GM04504 (cell line): ENCODE measurements around the gene ATP6V0E2.

Experiments
- DNase-seq: peaks from one replicate; pipeline ENCODE4 v3.0.0-alpha.2; 2012; ENCODE audit warnings: low read depth

ATP6V0E2 gene

DNA sequence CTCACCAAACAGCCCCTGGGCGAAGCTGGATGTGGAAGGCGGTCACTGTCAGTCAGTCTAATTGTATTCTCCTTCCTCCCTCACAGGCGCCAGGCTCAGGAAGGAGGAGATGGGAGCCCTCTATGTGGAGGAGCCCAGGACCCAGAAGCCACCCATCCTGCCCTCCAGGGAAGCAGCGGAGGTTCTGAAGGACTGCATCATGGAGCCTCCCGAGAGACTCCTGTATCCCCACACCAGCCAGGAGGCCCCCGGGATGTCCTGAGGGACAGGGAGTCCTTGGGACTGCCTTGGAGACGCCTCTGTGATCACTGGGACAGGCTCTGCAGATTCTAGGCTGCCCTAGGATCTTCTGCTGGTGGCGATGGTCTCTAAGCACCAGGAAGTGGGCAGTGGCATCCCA, 9.7 kb upstream of the ATP6V0E2 start:
- DNase-seq = no peak

DNA sequence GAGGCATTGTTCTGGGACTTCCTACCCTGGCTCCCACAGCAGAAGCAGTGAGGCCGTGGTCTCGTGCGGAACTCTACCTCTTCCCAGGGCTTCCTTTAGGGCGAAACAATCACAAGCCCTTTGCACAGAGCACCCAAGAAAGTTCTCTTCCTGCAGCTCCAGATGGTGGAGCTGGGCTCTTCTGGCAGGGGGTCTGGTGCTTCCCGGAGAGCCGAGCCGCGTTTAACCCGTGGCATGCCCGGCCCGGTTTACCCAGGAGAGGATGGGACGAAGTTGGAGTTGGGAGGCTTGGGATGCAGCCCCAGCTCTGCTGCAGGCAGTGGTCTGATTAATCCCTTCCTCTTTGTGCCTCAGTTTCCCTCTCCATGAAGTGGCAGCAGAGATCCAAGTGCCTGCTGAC, 9.0 kb upstream of the ATP6V0E2 start:
- no peak for DNase-seq

DNA sequence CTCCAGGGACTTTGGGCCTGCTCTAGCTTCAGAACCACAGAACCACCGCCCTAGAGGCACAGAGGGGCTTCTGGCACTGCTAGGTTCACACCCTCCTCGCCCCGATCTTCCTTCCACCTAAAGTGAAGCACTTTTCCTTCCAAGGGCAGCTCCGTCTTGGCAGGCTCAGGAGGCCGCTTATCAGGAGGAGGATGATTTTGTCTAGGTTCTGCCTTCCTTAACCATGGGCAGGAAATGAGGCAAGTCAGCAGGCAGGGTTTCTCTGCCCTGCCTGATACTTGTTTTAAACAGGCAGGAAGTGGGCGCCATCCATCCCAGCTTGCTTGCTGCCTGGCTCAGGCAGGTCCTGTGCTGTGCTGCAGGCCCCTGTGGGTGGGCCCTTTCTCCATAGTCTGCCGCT, 8.3 kb upstream of the ATP6V0E2 start:
- no peak for DNase-seq

DNA sequence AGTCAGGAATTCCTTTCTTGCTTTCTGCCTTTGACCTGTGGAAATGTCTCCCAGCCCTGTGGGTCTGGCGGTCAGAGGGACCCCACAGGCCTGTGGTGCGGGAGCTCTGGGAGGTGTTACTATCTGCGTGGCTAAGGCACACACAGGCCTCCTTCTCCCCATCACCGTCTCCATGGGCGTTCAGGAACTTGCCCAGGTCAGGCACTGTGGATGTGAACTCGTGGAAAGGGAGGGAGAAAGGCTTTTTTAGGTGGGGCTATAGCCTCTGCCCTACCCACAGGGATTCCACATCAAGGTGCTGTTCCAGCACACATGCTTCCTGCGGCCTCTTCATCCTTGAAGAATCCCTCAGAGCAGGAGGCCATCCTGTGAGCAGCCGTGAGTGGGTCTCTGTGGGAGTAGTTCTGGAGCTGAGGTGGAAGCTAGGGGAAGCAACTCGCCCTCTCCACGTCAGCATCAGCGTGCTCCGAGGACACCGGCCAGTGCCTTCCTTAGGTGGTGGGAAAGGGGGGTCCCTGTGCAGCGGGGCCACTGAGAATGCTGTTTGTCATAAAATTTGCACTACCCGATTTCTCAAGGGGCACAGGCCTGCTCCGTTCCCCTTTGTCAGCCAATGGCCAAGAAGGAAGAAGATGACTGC, 7.5 kb upstream of the ATP6V0E2 start:
- DNase-seq = no peak

DNA sequence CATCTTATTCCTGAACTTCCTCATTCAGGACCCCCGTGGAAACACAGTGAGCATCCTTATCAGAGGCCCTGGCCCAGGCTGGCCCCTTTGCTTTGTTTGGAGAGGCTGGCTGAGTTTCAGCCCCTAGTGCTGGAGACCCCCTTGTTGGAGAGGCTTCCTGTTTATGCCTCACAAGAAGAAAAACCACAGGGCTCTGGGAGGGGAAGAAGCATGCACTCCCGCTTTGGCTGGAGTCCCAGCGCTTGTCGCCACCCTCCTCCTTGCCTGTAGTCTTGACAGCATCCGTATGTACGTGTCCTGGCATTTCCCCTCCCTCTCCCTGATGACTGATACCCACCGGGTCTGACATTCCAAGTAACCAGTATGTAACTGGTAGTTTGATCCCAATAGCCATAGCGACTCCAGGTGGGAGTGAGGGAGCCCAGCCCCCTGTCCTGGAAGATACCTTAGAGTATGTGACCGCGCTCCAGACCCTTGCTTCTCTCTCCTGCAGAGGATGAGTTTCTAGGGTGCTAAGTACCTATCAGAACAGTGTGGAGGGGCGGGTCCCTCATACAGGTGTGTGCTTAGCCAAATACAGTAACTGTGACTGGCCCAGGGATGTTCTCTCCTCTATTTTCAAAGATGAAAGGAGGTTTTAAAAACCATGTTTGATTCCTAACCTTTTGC, 6.9 kb upstream of the ATP6V0E2 start:
- no peak for DNase-seq

DNA sequence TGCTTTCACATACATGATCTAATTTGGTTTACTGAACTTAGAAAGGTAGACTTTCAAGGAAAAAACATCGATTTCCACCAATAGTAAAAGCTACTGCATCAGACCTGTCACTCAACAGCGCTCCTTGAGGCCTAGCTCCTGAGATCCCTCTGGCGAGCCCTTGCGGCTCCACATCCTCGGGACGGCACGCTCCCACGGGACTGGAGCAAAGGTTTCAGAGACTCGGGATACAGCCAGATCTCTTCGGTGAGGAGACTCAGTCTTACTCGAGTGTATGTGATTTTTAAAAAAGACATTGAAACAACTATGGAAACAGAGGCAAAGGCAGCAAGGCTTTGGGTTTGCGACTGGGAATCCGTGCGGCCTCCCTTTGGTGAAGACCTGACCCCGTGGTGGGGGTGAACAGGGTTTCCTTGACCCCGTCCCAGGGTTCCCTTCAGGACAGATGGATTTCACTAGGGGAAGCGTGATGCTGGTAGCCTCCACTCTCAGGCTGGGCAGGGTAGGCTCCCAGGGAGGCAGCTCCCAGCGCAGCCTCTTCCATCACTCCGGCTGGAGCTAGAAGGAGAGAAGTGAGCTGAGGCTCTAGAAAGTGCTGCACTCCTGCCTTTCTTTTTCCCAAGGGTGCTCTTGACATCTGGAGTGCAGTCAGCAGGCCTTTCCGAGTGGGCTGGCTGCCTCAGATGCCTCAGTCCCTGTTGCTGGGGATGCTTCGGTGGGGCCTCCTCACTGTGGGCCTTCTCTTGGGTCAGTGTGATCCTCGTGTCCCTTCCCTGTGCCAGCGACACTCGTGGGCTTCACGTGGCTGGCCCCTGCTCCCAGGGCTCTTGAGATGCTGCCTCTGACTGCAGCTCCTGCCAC, 5.8 kb upstream of the ATP6V0E2 start:
- DNase-seq = no peak

DNA sequence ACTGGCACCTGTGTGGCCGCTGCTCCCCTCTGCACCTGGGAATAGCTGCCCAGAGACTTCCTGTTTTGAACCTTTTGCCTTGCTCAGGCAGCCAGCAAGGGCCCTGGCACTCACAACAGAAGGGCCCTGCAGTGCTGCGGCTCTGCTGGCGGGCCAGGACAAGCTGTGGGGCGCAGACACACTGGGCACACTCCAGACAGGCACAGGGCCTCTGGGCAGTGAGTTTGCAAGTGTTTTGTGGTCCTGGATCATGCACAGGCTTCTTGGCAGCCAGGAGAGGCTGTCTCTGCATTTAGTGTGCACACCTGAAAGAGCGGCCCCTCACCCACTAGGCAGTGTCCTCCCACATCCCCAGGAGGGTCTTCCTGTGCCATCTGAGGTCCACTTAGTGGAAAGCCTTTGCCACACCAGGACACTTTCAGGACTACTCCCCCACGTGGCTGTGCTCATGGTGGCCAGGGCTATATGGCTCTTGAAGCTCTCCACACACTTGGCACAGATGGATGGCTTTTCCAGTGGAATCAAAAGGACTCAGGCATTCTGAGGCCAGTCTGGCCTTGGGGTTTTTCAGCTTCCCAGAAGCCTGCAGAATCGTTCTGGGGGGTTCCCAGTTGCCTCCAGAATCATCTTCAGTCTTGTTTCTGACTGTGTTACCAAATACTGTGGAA, 5.0 kb upstream of the ATP6V0E2 start:
- DNase-seq = no peak

DNA sequence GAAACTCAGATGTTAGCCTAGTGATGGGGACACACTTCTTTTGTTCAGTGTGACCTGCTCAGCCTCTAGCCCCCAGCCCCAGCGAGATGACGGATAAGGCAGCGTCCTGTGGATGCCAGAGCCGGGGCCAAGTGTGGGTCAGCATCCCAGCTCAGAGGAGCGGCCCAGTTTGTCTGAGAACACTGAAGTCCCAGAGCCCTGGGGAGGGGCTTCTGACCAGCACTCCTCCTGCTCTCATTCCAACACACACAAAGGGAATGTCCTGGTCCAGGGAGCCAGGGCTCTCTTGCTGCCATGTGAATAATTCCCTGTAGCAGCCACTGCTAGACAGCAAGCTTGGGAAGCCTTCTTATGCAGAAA, 4.5 kb upstream of the ATP6V0E2 start:
- no peak for DNase-seq

DNA sequence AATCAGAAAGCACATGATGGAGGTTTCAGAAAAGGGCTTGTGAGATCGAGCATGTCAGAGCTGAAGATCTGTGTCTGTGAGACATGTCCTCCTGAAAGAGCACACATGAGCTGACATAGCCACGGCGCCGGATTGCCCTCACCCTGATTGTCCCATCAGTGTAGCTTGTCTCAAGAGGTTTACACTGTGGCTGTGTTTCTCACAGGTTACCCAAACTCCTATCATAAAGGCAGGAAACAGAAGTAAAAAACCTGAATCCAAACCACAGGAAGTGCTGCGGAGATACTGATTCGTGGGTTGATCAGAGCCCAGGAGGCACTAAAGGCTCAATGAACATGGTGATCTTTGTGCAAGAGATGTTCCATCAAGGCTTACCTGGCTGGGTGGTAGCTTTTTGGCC, 3.9 kb upstream of the ATP6V0E2 start:
- DNase-seq = no peak

DNA sequence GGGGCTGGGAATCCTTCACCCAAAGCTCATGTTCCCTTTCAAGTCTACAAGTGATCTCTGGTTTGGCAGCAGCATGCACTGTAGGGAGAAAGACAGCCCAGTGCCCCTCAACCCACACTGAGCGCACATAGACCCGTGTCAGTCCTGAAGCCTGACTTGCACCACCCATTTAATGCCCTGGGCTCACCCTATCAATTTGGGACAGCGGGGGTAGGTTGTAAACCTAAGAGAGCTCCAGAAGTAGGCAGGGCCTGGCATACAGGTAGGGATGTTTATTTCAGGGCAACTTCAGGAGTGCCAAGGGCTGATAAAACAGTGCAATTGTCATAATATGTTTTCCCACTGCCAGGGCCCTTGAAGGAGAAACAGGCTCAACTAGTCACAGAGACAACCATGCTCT, 3.5 kb upstream of the ATP6V0E2 start:
- no peak for DNase-seq

DNA sequence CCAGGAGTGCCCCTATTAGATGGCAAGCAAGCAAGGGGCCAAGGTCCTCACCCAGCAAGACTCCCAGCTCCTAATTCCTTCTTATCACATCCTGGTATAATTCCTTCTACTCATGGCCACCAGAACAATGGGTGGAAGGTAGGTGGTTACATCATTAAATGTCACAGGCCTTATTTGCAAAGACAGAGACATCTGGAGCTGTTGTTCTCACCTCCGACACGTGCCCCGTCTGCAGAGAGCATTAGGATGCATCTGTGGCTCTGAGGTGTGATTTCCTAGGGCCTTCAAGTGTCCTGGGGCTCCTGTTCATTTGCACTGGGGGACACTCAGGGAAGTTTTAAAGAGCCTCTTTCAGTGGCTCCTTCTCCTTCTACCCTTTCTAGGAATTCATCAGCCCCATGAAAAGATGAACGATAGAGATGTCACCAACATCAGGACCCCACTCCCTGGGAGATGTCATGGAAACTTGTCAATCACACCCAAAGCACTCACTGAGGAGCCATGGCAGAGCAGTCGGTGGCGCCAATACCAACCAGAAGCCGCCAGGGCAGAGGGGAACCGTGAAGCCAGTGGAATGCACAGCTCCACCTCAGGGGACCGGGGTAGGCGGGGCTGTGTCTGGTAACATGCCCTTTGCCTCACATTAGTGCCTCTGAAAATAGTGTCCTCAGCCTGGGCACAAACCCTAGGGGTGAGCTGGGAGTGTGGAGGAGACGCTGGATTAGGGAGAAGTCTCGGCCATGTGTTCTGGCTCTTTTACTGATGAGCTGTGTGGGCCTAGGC, 2.9 kb upstream of the ATP6V0E2 start:
- DNase-seq = no peak

DNA sequence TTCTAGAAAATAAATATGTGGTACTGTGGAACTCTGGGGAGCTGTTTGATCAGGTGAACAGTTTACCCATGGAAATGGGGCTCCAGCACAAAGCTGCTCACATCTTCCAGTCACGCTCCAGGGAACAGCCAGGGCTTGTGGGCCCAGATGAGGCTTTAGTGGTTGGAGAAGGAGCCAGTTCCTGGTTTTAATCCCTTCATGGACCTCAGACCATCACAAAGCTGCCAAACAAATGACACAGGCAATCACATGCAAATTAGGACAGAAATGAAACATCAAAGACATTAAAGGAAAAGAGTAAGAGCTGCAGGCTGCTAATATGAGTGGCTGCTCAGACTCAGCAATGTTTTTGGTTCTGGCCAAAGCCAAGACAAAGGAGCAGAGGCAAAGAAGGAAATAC, 2.2 kb upstream of the ATP6V0E2 start:
- DNase-seq = no peak

DNA sequence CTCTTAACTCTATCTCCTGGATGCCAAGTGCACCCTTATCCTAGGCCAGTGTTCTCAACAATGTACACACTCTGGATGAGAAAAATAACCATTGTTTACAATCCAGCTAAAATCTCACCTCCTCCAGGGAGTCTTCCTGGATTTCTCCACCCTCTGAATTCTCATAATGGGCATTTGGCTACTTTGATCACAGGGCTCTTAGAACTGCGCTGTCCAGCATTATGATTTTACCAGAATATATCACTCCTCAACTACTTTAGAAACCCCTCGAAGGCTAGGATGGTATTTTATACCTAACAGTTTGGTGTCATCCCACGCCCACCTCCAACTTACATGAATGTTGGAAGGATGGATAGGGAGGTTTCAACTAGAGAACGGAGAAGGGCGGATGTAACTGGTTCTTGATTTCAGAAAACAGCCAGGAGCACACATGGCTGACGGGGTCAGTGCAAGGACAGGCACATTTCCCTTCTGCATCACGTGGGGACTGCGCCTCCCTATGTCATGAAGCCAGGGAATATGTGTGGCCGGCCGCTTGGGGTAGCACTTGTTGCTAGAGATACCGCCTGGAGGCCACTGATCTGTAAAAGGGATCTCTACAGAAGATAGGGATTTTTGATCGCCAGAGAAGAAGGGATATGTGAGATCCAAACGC, 1.2 kb upstream of the ATP6V0E2 start:
- peak; percentile 77 for DNase-seq

DNA sequence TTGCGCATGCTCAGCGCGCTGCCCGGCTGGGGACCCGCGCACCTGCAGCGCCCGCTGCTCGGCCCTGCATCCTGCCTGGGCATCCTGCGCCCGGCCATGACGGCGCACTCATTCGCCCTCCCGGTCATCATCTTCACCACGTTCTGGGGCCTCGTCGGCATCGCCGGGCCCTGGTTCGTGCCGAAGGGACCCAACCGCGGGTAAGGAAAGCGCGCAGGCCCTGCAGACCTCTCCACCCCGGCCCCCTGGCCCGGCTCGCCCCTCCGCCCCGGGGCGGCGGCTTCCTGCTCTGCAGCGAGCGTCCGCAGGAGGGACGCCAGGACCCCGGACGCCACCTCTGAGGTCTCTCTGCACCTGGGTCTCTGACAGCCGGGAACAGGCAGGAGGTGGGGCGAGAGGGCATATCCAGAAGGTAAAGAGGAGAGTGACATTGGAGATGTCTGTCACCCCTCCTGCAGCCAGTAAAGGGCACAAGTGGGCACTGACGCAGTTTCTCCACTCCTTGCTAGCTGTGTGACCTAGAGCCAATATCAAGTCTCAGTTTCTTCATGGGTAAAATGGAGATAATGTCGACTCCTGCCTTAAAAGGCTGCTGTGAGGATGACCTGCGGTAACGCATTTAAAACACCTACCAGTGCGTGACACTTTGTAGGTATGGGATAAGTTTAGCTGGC, 338 bp downstream of the ATP6V0E2 start:
- no peak for DNase-seq

DNA sequence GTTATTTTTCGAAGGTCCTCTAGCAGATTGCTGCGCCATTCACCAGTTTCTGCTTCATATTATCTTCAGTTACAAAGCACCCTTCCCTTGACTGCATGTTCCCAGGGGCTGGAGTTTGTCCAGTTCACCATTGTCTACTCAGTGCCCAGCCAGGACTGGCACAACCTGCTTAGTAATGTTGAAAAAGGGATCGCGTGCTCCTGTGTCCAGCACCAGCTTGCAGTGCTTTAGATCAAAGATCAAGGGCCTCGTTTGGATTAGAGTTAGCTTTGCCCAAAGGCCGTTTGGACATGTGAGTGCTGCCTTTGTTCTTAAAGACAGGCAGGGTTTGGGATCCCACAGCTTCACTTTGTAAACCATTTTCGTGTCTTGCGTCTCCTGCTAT, 867 bp downstream of the ATP6V0E2 start:
- no peak for DNase-seq

DNA sequence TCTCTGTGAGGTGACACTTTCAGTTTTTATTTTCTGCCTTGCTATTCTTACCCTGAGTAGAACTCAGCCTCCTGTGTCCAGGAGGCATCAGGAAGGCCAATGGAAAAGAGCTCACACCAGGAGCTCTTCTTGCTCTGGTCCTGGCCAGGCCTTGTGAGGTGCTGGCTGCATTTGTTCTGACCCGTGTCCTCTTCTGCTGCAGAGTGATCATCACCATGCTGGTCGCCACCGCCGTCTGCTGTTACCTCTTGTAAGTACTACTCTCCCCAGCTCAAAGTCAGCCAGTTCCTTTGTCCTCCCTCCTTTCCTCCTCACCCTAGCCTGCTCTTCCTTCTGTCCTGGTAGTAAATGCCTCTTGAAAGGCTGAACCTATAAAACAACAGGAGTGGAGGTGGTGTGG, 1.6 kb downstream of the ATP6V0E2 start:
- no peak for DNase-seq

DNA sequence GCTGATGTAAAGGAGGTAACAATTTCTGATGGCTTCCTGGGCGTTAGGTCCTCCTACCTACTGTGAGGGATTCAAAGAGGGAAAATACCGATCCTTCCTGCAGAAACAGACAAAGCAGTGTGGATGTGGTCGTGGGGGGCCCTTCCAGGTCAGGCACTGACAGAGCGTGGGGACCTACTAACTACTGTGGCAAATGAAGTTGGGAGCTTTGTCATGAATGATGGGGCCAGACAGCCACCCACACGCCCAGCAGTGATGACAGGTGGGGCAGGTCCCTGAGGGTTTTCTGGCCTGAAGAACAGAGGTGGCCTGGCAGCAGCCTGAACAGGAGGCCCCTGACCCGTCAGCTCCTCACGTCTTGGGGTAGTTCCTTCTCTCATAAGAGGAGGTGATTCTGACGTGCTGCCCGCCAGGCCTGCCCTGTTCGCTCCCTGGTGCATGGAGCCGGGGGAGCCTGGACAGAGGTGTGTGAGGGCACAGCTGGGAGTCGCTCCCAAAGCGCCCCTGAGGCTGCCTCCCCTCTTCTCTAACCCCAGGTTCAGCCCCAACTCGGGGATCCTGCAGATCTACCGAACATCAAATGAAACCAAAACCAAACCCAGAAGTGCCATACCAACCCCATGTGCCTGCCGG, 4.2 kb downstream of the ATP6V0E2 start:
- no peak for DNase-seq

DNA sequence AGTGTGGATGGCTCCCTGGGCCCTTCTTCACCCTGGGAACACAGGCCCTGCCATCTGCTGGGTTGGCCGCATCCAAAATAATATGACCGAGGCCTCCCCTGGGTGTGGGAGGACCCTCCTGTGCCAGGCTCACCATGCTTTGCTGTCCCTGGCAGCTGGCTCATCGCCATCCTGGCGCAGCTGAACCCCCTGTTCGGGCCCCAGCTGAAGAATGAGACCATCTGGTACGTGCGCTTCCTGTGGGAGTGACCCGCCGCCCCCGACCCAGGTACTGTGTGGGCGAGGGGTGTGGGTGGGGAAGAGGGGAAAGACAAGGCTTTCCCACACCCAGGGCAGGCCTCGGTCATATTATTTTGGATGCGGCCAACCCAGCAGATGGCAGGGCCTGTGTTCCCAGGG, 4.8 kb downstream of the ATP6V0E2 start:
- no peak for DNase-seq

DNA sequence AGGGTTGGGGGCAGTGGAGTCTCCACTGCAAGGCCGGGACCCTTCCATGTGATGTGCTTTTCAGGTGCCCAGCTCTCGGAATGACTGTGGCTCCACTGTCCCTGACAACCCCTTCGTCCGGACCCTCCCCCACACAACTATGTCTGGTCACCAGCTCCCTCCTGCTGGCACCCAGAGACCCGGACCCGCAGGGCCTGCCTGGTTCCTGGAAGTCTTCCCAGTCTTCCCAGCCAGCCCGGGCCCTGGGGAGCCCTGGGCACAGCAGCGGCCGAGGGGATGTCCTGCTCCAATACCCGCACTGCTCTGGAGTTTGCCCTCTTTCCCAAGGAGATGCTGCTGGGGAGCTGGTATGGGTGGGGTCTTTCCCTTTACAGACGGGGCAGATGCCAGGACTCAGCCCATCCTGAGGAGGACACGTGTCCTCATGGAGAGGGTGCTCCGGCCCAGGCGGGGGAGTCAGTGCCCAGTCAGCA, 5.5 kb downstream of the ATP6V0E2 start:
- no peak for DNase-seq
